Activated CD8-positive, alpha-beta memory T cell treated with anti-CD3 and anti-CD28 coated beads for 48 hours (primary cell): ENCODE measurements around the gene HLF.

Source experiments
- DNase-seq, 3 experiments: peaks; one replicate each; pipeline ENCODE4 v3.0.0-alpha.2; 2020; ENCODE audit warnings: low read depth in 2 of 3, low spot score in 2 of 3

Gene HLF, protein sequence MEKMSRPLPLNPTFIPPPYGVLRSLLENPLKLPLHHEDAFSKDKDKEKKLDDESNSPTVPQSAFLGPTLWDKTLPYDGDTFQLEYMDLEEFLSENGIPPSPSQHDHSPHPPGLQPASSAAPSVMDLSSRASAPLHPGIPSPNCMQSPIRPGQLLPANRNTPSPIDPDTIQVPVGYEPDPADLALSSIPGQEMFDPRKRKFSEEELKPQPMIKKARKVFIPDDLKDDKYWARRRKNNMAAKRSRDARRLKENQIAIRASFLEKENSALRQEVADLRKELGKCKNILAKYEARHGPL

DNA sequence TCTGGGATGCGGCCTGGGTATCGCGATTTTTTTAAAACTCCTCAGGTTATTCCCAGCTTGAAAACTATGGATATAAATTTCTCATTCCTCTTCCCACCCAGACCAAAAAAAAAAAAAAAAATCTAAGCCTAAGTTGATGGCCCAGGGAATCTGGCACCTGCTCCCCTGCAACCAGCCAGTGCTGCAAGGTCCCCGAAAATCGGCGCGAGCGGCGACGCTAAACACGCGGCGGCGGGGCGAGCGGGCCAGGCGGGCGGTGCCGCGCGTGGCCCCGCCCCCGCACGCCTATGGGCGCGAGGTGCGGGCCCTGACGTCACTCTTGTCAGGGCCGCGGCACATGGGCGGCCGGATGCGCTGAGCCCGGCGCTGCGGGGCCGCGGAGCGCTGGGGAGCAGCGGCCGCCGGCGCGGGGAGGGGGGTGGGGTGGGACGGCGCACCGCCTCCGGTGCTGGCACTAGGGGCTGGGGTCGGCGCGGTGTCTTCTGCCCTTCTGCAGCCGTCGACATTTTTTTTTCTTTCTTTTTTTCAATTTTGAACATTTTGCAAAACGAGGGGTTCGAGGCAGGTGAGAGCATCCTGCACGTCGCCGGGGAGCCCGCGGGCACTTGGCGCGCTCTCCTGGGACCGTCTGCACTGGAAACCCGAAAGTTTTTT lies at the start of gene HLF:
HLF (plus strand) TSS at position 316 of the 654 bp plus-strand sequence. CDS start 525 bp downstream, outside the sequence.
- DNase-seq: peak in 2 of 3 experiments; percentile 25 to 44

DNA sequence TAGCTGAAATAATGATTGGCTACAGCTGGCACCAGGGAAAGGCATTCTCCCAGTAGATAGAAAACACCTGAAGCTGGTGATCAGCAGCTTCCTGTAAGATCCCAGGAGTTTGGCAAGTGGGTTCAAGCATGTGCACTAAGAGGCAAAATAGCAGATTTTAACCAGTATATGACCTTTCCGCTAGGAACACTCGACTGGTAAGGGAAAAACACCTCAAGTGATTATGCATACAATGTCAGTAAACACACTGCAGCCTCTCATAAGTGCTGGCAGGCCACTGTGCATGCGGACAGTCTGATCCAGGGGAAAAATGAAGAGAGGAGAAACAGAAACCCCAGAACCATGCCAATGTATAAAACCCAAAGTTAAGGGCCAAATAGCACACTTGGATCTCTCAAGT lies 49.0 kb upstream of the HLF start:
- no peak for DNase-seq

GRCh38 chr17:55216888-55217287 lies 47.9 kb upstream of the HLF start:
- DNase-seq: no peak

DNA sequence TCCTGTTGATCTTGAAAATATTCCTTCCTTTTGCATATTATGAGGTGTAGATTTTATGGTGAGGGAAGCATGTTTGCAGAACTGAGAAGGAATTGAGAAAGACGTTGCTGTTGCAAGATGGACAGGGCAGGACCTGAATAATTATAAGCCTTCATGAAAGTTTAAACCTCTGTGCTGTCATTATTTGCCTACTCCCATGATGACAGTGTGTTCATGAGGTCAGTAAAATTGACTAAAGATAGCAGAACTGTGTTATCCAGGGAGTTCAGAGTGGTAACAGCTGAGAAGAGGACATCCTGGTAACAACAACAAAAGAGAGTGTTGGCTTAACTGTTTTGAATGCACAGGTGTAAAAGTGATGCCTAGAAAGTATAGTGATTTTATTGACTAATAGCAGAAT lies 45.3 kb upstream of the HLF start:
- DNase-seq: no peak

GRCh38 chr17:55219934-55220333 lies 44.8 kb upstream of the HLF start:
- no peak for DNase-seq

GRCh38 chr17:55223524-55223923 lies 41.2 kb upstream of the HLF start:
- DNase-seq: no peak

GRCh38 chr17:55224746-55225145 lies 40.0 kb upstream of the HLF start:
- DNase-seq: no peak

DNA sequence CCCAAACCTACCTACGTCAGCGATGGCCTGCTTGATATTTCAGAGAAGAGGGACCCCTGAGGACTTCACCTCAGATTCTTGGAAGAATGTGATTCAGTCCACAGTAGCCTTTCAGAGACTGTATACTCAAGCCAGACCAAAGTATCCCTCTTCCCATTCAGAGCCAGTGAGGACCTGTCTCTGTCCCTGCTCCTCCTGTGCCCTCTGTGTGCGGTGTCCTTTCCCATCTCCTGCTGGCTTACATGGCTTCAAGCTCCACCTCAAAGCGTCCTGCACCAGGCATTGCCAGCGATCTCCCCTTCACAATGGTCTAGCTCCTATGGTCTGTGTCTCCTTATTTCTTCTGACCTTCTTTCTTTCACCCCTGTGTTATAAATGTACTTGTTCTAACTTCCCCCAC lies 39.5 kb upstream of the HLF start:
- no peak for DNase-seq

GRCh38 chr17:55228683-55229192 lies 36.0 kb upstream of the HLF start:
- DNase-seq: no peak

DNA sequence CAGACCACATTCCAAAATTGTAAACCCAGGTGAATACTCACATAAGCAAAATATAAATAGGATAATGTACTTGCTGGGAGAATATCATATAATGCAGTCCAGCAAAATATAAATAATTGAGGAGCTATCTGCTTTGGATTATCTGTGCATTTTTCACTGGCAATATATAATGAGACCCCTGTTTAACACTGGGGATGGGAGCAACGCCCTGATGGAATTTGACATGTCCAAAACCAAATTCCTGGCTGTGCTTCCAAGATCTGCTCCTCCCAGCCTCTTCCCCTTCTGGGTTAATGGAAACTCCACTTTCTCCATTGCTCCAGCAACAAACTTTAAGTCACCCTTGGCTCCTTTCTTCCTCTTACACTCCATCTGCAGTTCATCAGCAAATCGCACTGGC lies 35.5 kb upstream of the HLF start:
- DNase-seq: no peak

DNA sequence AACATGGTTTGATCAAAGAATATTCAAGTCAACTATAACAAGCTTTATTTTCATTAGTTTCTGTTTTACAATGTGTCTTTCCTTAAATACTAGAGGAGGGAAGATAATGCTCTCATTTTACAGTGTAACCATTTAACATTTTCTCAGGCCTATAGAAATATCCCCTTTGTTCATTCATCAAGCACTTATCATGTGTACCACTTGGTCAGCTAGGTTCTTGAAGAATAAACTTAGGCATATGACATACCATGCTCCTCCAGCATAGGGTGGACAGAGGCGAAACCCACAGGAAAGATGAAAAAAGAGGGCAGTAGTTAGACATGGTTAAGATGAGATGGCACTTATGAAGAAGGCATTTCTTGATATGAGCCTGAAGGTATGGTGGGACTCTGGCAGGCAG lies 34.0 kb upstream of the HLF start:
- DNase-seq: no peak

GRCh38 chr17:55233840-55234239 lies 30.9 kb upstream of the HLF start:
- no peak for DNase-seq

- no peak for DNase-seq
Observed at GRCh38 chr17:55236316-55236715, 28.4 kb upstream of the HLF start.

- no peak for DNase-seq
Observed at GRCh38 chr17:55237268-55237667, 27.5 kb upstream of the HLF start.

- DNase-seq: no peak
Observed at GRCh38 chr17:55237841-55238178, 26.9 kb upstream of the HLF start.

DNA sequence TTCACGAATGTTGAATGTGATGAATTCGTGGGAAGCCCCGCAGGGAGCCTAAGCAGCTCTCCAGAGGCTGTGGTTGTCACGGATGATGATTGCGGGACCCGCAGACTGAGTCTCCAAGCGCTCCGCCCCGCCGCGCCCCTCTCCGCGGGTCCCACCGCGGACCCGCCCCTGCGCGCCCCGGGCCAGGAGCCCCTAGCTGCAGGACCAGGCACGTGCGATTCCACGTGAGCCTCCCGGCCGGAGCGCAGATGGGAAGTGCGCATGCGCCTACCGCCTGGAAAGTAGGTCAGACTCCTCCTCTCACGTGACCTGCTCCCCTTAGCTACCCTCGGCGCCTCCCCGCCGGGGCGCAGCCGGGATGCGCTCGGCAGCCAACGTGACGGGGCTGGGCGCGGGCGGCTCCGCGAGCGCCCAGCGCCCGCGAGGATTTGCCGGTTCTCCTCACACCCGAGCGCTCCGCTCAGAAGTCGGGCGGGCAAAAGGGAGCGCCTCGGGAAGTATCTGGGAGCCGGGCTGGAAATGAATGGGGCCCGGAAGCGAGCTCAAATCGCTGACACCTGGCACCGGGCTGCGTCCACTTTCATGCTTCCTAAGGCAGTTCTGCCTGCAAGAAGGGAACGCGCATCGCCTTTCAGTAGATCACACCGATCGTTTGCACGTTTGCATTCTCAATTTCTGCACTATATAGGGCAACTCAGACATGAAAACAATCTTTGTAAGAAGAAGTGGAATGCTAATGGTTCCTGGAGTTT lies 26.4 kb upstream of the HLF start:
- DNase-seq: peak; percentile 53 to 66 (median 55)

GRCh38 chr17:55238931-55239297 lies 25.8 kb upstream of the HLF start:
- DNase-seq: no peak

DNA sequence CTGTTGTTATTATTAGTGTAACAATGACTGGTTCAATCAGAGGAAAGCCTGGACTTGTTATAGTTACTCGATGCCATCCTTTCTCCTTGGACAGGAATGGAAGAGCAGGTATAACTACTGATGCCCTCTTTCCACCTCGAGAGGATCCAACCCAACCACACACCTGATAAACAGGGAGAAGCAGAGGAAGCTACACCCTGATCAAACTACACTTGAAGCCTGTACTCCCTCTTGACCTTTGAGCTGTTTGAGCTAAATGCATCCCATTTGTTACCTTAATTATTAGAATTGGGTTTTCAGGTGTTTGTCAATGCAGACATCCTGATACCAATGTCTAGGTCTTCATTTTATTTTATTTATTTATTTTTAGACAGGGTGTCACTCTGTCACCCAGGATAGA lies 23.7 kb upstream of the HLF start:
- DNase-seq: no peak

DNA sequence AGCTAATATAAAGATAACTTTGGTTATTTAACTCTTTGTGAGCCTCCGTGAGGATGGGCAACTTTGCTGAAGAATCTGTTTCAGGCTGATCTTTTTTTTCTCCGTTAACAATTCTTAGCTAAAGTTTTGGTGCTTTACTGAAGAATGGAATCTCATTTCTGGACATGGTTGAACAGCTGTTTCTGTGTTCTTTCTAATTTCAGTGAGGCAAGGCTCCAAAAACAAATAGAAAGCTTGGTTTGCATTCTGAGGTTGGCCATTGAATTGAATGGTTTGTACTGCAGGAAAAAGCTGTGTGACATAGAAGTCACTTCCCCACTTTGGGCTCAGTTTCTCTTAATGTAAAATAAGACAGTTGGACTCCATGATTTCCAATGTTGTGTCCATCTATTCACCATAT lies 22.3 kb upstream of the HLF start:
- no peak for DNase-seq

- no peak for DNase-seq
Observed at GRCh38 chr17:55245986-55246385, 18.8 kb upstream of the HLF start.

DNA sequence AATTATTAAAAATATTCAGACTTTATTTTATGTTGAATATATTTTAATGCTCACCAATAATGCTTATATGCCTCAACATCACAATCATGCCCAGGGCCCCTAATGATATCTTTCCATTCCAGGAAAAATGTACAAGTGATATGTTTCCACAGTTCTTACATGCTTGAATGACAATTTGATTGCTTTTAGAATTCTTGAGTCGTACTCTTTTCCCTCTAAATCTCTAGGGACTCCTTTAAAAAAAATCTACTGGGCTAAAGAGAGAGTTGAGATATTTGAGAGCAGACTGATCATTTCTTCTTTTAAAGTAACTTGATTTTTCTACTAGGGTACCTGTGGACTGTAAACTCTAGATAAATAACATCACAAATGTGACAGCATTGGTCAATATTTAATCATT lies 18.2 kb upstream of the HLF start:
- DNase-seq: no peak

DNA sequence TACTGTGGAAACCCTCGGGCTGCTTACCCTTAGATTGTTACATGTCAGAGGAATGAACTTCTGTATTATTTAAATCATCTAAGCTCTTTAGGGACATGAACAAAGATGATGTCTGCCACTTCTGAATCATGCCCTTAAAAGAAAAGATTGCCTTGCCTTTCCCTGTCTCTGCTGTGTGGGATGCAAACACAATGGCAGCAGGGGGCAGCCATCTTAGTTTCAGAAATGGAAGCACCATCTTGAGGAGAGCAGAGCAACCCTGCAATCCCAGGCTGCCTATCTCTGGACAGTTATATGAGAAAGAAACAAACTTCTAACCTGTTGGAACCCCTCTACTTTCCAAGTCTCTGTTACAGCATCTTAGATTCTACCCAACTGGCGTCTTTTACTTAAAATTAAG lies 16.7 kb upstream of the HLF start:
- DNase-seq: no peak
